ENCODE results near the gene ASAH2.

DNA sequence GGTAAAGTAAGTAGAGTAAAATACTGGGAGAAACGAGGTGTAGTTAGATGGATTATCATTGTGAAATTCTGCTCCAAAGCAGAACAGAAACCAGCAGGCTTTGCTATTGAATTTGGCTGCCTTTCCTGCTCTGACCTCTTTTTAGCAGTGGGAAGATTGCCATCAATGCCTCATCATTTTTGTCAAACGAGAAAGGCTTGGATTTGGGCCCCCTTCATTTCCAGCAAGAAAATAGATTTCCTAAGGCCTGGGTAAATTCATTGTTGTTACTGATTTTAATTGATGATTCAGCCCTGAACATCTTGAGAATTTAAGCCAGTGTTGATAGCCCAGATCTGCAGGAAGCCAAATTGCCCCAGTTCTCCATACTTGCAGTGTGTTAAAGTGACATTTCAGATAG, 35.2 kb upstream of the ASAH2 start:
- TF ChIP-seq, protein P1, sequence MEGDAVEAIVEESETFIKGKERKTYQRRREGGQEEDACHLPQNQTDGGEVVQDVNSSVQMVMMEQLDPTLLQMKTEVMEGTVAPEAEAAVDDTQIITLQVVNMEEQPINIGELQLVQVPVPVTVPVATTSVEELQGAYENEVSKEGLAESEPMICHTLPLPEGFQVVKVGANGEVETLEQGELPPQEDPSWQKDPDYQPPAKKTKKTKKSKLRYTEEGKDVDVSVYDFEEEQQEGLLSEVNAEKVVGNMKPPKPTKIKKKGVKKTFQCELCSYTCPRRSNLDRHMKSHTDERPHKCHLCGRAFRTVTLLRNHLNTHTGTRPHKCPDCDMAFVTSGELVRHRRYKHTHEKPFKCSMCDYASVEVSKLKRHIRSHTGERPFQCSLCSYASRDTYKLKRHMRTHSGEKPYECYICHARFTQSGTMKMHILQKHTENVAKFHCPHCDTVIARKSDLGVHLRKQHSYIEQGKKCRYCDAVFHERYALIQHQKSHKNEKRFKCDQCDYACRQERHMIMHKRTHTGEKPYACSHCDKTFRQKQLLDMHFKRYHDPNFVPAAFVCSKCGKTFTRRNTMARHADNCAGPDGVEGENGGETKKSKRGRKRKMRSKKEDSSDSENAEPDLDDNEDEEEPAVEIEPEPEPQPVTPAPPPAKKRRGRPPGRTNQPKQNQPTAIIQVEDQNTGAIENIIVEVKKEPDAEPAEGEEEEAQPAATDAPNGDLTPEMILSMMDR (conservative IDR thresholded peaks at IDR 0.05 in 1 of 2, IDR thresholded peaks at IDR 0.05 in 1 of 2; ENCODE audit: extremely low read depth in 1 of 2, insufficient read depth in 1 of 2, low read depth in 1 of 2, low read length in 2 of 2): no peak
- TF ChIP-seq EZH2 (IDR thresholded peaks at IDR 0.05; ENCODE audit: borderline replicate concordance, low read length): no peak

Measured in mammary epithelial cell (primary cell).